ENCODE measurements around the gene ADAM15. TPM values are rescaled to one million over a fixed set of nuclear protein-coding genes. Genes with fewer than 3 reads are reported as not detected.

Gene ADAM15
- total and polyA plus RNA-seq, 4 donors, result 49.5 to 233 (median 160) TPM

DNA sequence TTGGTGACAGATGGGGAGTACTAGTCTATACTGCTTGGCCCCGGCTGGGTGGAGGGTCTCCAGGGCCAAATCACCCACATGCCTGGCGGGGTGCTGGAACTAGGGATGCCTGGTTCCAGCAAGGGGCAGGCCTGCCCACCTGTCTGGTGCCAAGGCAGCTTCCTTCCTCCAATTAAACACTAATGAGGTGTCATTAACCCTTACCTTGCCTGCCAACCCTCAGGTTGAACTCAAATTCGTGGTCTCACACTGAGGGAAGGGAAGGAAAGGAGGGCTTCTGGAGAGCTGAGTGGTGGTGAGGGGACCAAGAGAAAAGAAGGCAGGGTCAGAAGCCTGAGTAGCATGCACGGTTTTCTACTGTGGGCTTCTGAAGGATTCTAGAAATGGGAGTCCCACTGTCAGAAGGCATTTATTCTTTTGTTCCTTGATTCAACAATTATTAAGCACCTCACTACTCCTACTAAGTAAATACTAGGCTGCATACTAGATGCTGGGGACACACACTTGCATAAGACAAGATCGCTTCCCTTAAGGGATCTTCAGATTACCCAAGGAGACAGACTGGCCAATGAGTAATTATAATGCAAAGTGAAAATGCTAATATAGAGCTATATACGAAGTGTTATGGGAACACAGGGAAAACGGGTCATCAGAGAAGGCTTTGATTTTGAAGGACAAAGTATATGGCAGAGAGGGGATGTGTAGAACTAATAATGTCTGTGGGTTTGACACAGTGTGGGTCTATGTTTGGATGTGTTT lies 21.6 kb downstream of the ADAM15 start:
- WGBS, 2 donors, result 64 to 74% methylated on average over 7 of the region's 7 CpGs

GRCh38 chr1:155073377-155074242 lies 22.5 kb downstream of the ADAM15 start:
- ATAC-seq (ENCODE audit: insufficient read depth, low FRiP score) (no peak), DNase-seq (no peak)
- H3K9ac ChIP-seq (ENCODE audit: insufficient read depth in 1 of 2, low read length in 2 of 2), result no peak overlapping the region
- no peak overlapping the region for H3K4me3 ChIP-seq
- H3K4me1 ChIP-seq (ENCODE audit: control insufficient read depth in 5 of 5, insufficient read depth in 5 of 5, low read length in 5 of 5), result peaks cover 2 to 15% (median 6%) of the 10 kb centered on the region in 5 donors
- peaks cover 0 to 5% (median 4%) of the 10 kb centered on the region in 4 donors for H3K36me3 ChIP-seq (ENCODE audit: control insufficient read depth in 4 of 4, insufficient read depth in 4 of 4, low read length in 4 of 4)
- WGBS, 2 donors, result 93 to 95% methylated on average over 3 of the region's 3 CpGs
- TF ChIP-seq CTCF (IDR thresholded peaks at IDR 0.05; ENCODE audit: control extremely low read depth, extremely low read depth), result no peak
- no peak overlapping the region for H3K27ac ChIP-seq (ENCODE audit: low read depth in 1 of 2, low read length in 1 of 2)
- peaks cover 0 to 15% (median 13%) of the 10 kb centered on the region in 3 donors for H3K27me3 ChIP-seq (ENCODE audit: control insufficient read depth in 3 of 3, insufficient read depth in 3 of 3, low read length in 2 of 3)
- no peaks in the 10 kb centered on the region for H3K9me3 ChIP-seq (ENCODE audit: control insufficient read depth in 4 of 4, insufficient read depth in 3 of 4, low read length in 3 of 4)

More for the DNA sequence above, 21.6 kb downstream of the ADAM15 start:
- no peak overlapping the region for H3K4me3 ChIP-seq
- H3K27me3 ChIP-seq (ENCODE audit: control insufficient read depth in 3 of 3, insufficient read depth in 3 of 3, low read length in 2 of 3), result peaks cover 0 to 15% (median 13%) of the 10 kb centered on the region in 3 donors
- H3K36me3 ChIP-seq (ENCODE audit: control insufficient read depth in 4 of 4, insufficient read depth in 4 of 4, low read length in 4 of 4), result peaks cover 0 to 7% (median 5%) of the 10 kb centered on the region in 4 donors
- DNase-seq (no peak), ATAC-seq (ENCODE audit: insufficient read depth, low FRiP score) (no peak)
- no peak overlapping the region for H3K27ac ChIP-seq (ENCODE audit: low read depth in 1 of 2, low read length in 1 of 2)
- H3K9ac ChIP-seq (ENCODE audit: insufficient read depth in 1 of 2, low read length in 2 of 2), result no peak overlapping the region
- H3K9me3 ChIP-seq (ENCODE audit: control insufficient read depth in 4 of 4, insufficient read depth in 3 of 4, low read length in 3 of 4), result no peaks in the 10 kb centered on the region
- TF ChIP-seq CTCF (IDR thresholded peaks at IDR 0.05; ENCODE audit: control extremely low read depth, extremely low read depth), result no peak
- H3K4me1 ChIP-seq (ENCODE audit: control insufficient read depth in 5 of 5, insufficient read depth in 5 of 5, low read length in 5 of 5), result peaks cover 2 to 15% (median 6%) of the 10 kb centered on the region in 5 donors

- Histone ChIP-seq H3K9me3 (ENCODE audit: control insufficient read depth in 4 of 4, insufficient read depth in 3 of 4, low read length in 3 of 4) (no peaks in the 10 kb centered on the region), H3K9ac (ENCODE audit: insufficient read depth in 1 of 2, low read length in 2 of 2) (no peak overlapping the region), H3K36me3 (ENCODE audit: control insufficient read depth in 4 of 4, insufficient read depth in 4 of 4, low read length in 4 of 4) (no peaks in the 10 kb centered on the region), H3K4me1 (ENCODE audit: control insufficient read depth in 5 of 5, insufficient read depth in 5 of 5, low read length in 5 of 5) (peaks cover 2 to 26% (median 12%) of the 10 kb centered on the region in 5 donors), H3K27me3 (ENCODE audit: control insufficient read depth in 3 of 3, insufficient read depth in 3 of 3, low read length in 2 of 3) (peaks cover 0 to 26% (median 18%) of the 10 kb centered on the region in 3 donors), H3K27ac (ENCODE audit: low read depth in 1 of 2, low read length in 1 of 2) (no peak overlapping the region), H3K4me3 (no peak overlapping the region)
- no peak for ATAC-seq (ENCODE audit: insufficient read depth, low FRiP score)
- 75 to 78% methylated on average over 5 of the region's 5 CpGs for WGBS, 2 donors
- no peak for DNase-seq
- TF ChIP-seq CTCF (IDR thresholded peaks at IDR 0.05; ENCODE audit: control extremely low read depth, extremely low read depth), result no peak
These were observed 24.4 kb downstream of the ADAM15 start for GRCh38 chr1:155075535-155075934.

Data from lung (tissue), 12 donors.